22Rv1 (cell line): ENCODE data around the gene SYT6.

Experiments
- H3K27ac ChIP-seq: fragments of 450-650 bp; 2 replicates; pipeline ENCODE4 v1.5.1; 2017
- CTCF ChIP-seq: fragments of 450-650 bp; IDR thresholded peaks from 2 replicates; pipeline ENCODE4 v1.5.1; 2017; ENCODE audit warnings: mild to moderate bottlenecking
- ZFX ChIP-seq: fragments of 450-650 bp; IDR thresholded peaks from 2 replicates; pipeline ENCODE4 v1.6.1; 2017; ENCODE audit warnings: antibody characterized with exemption, borderline replicate concordance

SYT6 gene

GRCh38 chr1:114130846-114131525 lies 22.7 kb downstream of the SYT6 start:
- TF ChIP-seq ZFX (no peak), CTCF (no peak)
- H3K27ac ChIP-seq: no peak overlapping the region

GRCh38 chr1:114130213-114130612 lies 23.5 kb downstream of the SYT6 start:
- TF ChIP-seq ZFX (no peak), CTCF (no peak)
- H3K27ac ChIP-seq: no peak overlapping the region

- TF ChIP-seq CTCF (no peak), ZFX (no peak)
- no peak overlapping the region for H3K27ac ChIP-seq
These were observed 25.4 kb downstream of the SYT6 start for GRCh38 chr1:114128293-114128692.

- H3K27ac ChIP-seq: no peak overlapping the region
- TF ChIP-seq ZFX (no peak), CTCF (no peak)
These were observed 27.2 kb downstream of the SYT6 start for GRCh38 chr1:114126261-114127095.

GRCh38 chr1:114124644-114125043 lies 29.0 kb downstream of the SYT6 start:
- TF ChIP-seq ZFX (no peak), CTCF (no peak)
- no peak overlapping the region for H3K27ac ChIP-seq

- no peak overlapping the region for H3K27ac ChIP-seq
- TF ChIP-seq ZFX: no peak
- no peak for TF ChIP-seq CTCF
These were observed 30.6 kb downstream of the SYT6 start for GRCh38 chr1:114122941-114123618.
